CD4-positive, alpha-beta T cell treated with Interleukin-2 at 100 ng/mL for 4 hours (primary cell): ENCODE data around the gene BLNK.

Source experiments
- DNase-seq: peaks from one replicate; pipeline ENCODE4 v3.0.0-alpha.2; 2020; ENCODE audit warnings: low spot score

BLNK gene

GRCh38 chr10:96261930-96262329 is 9.4 kb downstream of the BLNK start:
- DNase-seq, result no peak

DNA sequence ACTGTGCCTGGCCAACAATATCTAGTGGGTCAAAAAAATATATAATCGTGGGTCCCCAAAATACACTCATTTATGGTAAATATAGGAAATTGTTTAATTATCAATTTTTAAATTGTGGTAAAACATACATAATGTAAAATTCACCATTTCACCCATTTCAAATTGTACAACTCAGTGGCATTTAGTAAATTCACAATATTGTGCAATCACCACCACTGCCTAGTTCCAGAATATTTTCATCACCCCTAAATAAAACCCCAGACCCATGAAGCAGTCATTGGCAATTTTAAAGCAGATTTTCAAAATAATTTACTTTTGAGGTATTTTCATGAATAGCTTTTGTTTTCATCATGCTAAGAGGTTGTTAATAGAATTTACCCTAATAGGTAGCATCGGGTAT is 10.2 kb downstream of the BLNK start:
- no peak for DNase-seq

GRCh38 chr10:96260014-96260413 is 11.4 kb downstream of the BLNK start:
- DNase-seq, result no peak

GRCh38 chr10:96259150-96259549 is 12.2 kb downstream of the BLNK start:
- no peak for DNase-seq

DNA sequence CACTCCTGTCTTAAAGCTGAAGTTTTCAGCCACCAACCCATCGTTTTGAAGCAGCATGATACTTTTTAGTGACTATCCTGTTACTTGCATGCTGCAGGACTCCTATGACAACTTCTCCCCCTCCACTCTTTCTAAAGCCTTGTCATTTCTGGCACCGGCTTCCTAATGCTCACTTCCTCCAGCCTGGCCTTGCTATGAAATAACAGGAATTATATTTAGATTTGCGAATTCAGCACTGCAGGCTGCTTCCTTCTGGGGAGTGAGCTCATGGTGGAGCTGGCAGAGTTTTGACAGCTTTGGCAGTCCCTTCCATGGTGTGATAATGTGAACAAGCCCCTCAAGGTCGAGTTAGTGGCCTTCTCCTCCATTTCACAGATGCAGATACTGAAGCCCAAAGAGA is 13.4 kb downstream of the BLNK start:
- DNase-seq, result no peak

GRCh38 chr10:96255549-96256333 is 15.6 kb downstream of the BLNK start:
- no peak for DNase-seq

DNA sequence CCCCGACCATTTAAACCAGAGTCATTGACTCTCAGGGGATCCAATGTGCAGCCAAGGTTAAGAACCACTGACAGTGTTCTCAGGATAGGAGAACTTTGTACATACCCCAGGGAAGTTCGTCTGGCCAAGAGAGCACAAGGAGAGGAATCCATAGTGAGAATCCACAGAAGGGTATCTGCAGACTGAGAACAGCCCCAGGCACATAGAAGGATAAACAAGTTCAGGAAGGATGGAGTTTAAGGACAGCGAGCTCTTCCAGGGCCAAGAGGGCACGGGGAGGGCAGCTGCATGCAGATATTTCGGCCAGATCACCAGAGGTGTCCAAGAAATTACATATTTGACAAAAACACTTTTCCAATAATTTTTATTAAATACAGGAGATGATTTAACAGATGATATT is 16.4 kb downstream of the BLNK start:
- DNase-seq, result no peak

DNA sequence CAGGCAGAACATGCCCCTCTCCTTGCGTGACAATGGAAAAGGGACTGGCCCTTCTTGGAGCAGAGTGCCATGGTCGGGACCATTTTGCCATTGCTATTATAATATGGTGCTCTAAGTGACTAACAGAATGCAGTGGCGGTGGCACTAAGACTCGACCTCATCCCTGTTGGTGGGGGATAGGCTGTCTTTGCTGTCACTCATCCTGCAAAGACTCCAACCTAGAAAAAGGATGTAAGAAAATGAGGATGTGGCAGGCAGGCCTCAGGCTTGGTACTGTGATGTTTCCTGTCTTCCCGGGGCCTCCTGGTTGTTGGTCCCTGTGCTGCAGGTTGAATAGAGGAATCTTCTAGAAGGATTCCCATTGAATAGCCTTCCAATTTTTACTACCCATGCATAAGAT is 18.6 kb downstream of the BLNK start:
- DNase-seq, result no peak

- DNase-seq, result no peak
These were observed 21.0 kb downstream of the BLNK start for GRCh38 chr10:96250349-96250748.

DNA sequence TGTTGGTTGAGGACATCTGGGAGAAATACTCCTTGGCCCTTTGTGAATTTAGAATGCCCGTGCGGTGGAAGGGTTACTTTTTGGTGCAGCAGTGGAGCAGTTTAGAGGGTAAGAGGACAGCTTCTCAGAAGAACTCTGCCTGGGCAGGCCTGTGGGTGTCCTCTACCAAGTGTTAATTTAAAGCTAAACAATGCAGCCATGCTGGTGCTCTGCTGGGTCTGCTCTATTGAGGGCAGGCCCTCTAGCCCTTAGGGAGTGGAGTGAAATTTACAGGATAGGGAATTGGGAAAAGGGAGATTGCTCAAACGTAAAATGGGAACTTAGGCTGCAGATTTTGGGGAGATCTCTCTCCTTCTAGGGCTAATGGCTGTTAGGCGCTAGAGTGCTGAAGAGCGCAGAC is 22.1 kb downstream of the BLNK start:
- DNase-seq, result no peak

- DNase-seq, result no peak
These were observed 27.0 kb downstream of the BLNK start for GRCh38 chr10:96244354-96244753.

GRCh38 chr10:96243296-96243695 is 28.1 kb downstream of the BLNK start:
- DNase-seq, result no peak

DNA sequence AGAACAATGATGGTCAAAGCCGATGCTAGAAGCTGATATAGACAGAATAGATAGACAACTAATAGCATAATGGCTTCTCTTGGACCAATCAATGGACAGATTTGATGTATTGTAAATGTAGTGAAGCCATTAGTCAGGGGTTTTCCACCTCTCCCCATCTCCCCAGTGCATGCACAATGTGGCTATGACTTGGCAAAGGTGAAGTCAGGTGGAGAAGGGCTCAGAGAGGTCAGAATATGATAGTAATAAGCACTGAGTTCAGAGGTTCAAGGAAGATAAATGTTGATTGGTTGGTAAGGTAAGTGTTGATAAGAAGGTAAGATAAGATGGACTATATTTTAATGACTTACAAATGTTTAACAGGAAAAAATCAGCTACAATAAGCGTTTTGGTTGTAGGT is 28.5 kb downstream of the BLNK start:
- DNase-seq, result no peak

GRCh38 chr10:96238646-96239623 is 32.4 kb downstream of the BLNK start:
- no peak for DNase-seq

- DNase-seq, result no peak
These were observed 34.5 kb downstream of the BLNK start for GRCh38 chr10:96236876-96237275.

DNA sequence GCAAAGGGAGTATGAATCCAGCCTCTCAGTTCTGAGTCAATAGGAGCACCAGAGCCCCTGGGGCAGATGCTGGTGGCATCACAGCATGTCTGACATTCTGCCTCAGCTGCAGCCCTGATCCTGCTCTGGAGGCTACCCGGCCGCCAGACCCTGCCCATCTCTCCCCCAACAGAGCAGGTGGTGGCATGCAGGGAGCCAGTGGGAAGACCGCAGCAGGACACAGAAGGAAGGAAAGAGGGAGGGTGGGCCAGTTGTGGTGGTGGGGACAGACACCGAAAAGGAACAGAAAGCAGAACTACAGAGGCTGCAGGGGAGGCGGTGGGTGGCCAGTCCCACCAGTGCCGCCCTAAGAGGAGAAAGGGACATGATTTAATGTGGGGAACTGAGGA is 35.3 kb downstream of the BLNK start:
- DNase-seq, result no peak

DNA sequence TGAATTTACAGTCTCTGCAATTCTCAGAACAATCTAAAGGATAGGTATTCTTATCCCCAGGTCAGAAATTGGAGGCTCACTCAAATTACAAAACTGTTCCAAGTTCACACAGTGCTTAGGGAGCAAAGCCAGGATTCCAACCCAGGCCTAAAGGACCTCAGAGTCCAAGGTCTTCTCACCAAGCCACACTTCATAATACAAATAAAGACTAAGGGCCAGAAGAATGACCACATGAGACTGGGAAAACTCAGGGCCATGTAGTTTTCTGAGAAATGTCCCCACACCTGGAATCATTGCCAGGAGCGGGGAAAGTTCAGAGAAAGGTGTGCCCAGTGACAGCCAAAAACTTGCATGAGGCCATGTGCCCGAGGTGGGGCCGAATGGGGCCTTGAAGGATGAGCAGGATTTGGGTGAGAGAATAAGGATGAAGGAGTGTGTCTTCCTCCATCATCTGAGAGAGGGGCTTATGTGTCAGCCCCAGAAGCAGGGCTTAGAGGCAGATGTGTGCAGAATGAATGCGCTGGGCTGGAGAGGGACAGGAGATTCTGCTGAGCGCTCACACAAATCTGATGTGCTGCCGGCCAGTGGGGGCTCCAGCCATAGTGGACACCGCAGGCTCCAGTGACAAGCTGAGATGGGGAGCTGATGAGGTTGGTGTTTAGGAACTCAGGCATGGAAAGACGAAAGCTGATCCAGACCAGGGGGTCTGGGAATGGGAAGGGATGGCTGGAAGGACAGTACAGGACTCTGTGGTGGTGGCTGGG is 35.9 kb downstream of the BLNK start:
- no peak for DNase-seq

DNA sequence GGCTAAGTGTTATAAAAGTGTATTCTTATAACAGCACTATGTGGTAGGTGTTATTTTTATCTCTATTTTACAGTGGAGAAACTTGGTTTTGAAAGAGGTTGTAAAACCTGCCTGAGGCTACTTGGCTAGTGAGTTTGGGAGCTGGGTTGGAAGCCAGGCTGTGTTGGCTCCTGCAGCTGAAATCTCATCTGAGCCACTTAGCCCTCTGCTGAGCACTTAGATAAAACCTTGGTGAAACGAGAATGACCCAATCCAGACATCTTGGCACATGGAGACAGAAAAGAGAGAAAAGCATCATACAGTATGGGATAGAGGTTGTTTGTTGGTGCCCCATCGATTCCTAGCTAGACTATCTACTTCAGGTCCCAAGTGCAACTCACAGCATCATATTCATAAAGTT is 37.4 kb downstream of the BLNK start:
- no peak for DNase-seq

DNA sequence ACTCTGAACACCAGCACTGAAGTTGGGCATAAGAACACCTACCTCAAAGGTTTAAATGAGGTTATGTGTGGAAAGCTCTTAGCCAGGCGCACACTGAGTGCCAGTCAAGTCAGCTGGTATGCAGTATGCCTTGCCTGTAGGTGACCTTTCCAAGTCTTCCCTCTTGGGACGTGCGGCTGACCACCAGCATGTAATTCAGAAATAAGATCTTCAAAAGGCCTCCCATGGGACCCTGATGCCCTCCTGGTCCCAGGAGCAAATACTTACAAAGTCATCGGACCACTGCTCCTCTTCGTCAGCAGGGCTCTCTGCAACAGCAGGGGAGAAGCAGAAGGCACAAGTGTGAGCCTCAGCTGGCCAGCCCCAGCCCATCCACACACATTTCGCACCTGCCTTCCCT is 40.8 kb downstream of the BLNK start:
- DNase-seq, result no peak

DNA sequence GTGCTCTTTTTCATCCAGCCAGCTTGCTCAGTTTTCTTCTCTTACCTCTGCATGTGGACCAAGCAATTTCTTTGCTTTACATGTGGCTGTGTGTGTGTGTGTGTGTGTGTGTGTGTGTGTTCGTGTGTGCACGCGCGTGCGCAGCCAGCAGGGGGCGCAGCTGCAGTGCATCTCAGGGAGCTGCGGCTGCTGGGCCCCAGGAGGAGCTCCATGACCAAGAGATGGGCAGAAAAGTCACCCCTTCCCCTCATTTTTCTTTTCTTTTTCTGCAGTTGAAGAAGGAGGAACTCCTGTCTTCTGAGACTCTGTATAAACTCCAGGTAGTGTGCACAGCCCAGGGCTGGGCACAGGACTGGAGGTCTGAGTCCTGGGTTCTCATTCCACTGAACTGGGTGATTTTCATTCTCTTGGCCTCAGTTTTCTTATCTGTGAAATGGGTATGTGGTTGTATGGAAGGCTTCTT is 41.8 kb downstream of the BLNK start:
- DNase-seq, result peak; percentile 60

DNA sequence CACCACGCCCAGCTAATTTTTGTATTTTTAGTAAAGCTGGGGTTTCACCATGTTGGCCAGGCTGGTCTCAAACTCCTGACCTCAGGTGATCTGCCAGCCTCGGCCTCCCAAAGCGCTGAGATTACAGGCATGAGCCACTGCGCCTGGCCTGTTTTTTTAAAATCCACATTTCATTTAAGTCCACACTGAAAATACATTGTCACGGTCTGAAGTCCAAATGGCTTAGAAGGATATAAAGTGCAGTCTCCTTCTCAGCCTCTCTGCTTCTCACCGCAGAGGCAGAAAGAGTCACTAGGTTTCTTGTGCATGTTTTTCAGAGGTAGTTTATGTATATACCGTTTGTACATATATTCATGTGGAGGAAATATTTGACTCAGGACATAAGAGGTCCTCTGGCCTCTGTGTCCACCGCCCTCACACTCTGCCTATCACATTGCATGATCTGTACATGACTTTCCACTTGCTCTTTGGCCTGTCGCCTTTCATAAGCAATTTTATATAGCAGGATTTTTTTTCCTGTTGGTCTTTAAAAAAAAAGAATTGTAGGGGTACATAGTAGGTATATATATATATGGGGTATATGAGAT is 42.9 kb downstream of the BLNK start:
- DNase-seq, result no peak

DNA sequence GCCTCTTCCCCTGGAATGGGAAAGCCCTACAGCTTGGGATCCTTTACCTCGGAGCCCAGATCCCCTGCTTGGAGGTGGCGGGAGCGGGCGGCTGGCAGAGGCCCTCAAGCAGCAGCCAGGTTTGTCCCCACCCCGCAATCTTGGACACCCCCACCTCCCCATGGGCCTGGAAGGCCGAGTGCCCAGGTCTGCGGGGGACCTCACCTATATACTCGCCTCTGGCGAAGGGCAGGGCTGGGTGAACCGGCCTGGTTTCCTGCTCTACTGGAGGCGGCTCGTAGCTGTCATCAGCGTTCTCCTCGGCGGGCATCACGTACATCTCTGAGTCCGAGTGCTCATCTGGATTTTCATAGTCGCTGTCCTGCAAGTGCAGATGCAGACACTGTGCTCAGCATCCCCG is 44.2 kb downstream of the BLNK start:
- no peak for DNase-seq
